NCI-H1092 (cell line): ENCODE results near the gene EHMT2.
"Not testable (repeated sequence)": the region's sequence is repeated elsewhere in the genome, so short reads cannot be mapped to it uniquely, and the experiment has no call there.

Source experiments
- DNase-seq: peaks from one replicate; lab custom pipeline; 2025; lab: John Stamatoyannopoulos, UW

The EHMT2 gene

GRCh38 chr6:31897612-31898382, at the start of gene EHMT2:
EHMT2 (minus strand) TSS chr6:31897698; CDS start chr6:31897677, 21 bp downstream.
- DNase-seq = peak; percentile 68

- no peak for DNase-seq
These were observed 49.7 kb upstream of the EHMT2 start for GRCh38 chr6:31947070-31947675.

- DNase-seq = no peak
These were observed 48.9 kb upstream of the EHMT2 start for GRCh38 chr6:31946370-31946885.

GRCh38 chr6:31945507-31946369, 48.2 kb upstream of the EHMT2 start, which contains the start of gene CFB:
CFB (plus strand) TSS chr6:31946095; CDS start chr6:31946222, 127 bp downstream.
- DNase-seq = no peak

GRCh38 chr6:31945154-31945506, 47.6 kb upstream of the EHMT2 start:
- no peak for DNase-seq

- DNase-seq = no peak
These were observed 46.2 kb upstream of the EHMT2 start for GRCh38 chr6:31943742-31944141.

GRCh38 chr6:31940256-31940664, 42.8 kb upstream of the EHMT2 start:
- no peak for DNase-seq

- no peak for DNase-seq
These were observed 38.3 kb upstream of the EHMT2 start for GRCh38 chr6:31935823-31936222.

GRCh38 chr6:31935021-31935420, 37.5 kb upstream of the EHMT2 start:
- no peak for DNase-seq

GRCh38 chr6:31933537-31933936, 36.0 kb upstream of the EHMT2 start:
- DNase-seq = no peak

- not testable (repeated sequence) for DNase-seq
These were observed 34.6 kb upstream of the EHMT2 start for GRCh38 chr6:31932137-31932536.

- no peak for DNase-seq
These were observed 33.5 kb upstream of the EHMT2 start for GRCh38 chr6:31930962-31931361.

- no peak for DNase-seq
These were observed 31.1 kb upstream of the EHMT2 start for GRCh38 chr6:31928672-31928939.

- no peak for DNase-seq
These were observed 30.6 kb upstream of the EHMT2 start for GRCh38 chr6:31927863-31928671.

- DNase-seq = no peak
These were observed 29.9 kb upstream of the EHMT2 start, which contains the start of gene C2 for GRCh38 chr6:31927242-31927862. C2 (plus strand) TSS chr6:31927717; CDS start chr6:31927753, 36 bp downstream.

GRCh38 chr6:31922942-31923341, 25.4 kb upstream of the EHMT2 start:
- no peak for DNase-seq

GRCh38 chr6:31920811-31921210, 23.3 kb upstream of the EHMT2 start:
- DNase-seq = no peak

GRCh38 chr6:31919624-31920303, 22.3 kb upstream of the EHMT2 start:
- no peak for DNase-seq

- no peak for DNase-seq
These were observed 20.7 kb upstream of the EHMT2 start for GRCh38 chr6:31918069-31918720.

GRCh38 chr6:31915756-31916155, 18.3 kb upstream of the EHMT2 start:
- no peak for DNase-seq
